ENCODE data around the gene MAP4K4.
"Not testable (repeated sequence)": the region's sequence is repeated elsewhere in the genome, so short reads cannot be mapped to it uniquely, and the experiment has no call there.

The MAP4K4 gene

DNA sequence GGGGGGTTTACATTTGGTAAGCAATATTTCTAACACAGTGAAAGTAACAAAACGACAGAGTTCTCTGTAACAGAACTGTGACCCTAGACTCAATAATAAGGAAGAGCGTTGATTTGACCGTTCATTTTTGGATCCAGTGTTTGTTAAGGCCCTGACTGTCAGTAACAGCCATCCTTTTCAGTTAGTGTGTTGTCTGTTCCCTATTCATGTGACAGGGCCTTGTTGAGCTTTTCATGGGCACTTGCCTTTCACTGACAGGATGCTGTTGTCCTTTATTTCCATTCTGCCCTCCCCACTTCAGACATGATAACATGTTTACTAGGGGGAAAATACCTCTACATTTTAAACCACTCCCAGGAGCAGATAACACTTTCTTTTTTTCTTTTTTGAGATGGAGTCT, 45.8 kb downstream of the MAP4K4 start:
- DNase-seq (ENCODE audit: low read depth): no peak

- no peak for DNase-seq (ENCODE audit: low read depth)
Measured at GRCh38 chr2:101744832-101745231, 47.3 kb downstream of the MAP4K4 start.

GRCh38 chr2:101745711-101746694, 48.5 kb downstream of the MAP4K4 start:
- no peak for DNase-seq (ENCODE audit: low read depth)

DNA sequence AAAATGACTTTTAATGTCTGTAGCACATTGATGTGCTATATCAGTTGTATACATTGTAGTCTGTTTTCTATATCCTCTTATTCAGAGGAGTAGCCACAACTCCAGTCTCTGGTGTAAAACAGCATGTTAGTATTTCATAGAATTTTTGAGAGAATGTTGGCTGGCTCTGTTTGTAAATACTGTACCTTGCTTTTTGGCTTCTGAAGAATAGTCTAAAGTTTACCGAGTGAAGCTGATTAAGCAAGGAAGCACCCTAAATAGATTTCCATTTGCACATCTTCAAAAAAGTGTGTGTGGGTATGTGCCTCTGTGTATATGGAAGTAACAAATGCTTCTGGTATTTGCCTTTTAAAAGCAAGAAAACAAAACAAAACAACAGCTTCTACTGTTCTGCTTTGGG, 50.5 kb downstream of the MAP4K4 start:
- no peak for DNase-seq (ENCODE audit: low read depth)

GRCh38 chr2:101748462-101748861, 51.0 kb downstream of the MAP4K4 start:
- DNase-seq (ENCODE audit: low read depth): not testable (repeated sequence)

DNA sequence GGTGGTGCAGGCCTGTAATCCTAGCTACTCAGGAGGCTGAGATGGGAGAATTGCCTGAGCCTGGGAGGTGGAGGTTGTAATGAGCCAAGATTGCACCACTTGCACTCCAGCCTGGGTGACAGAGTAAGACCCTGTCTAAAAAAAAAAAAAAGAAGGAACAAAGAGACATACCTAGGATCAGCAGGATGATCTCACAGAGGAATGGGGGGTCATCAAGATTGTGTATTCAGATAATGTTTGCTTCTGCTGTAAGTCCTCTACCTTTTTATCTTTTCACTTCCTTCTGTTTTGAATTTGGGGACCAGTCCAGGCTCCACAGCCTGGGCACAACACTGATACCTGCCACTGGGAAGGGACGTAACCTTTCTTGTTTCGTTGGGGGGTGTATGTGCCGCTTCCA, 53.2 kb downstream of the MAP4K4 start:
- DNase-seq (ENCODE audit: low read depth): no peak

DNA sequence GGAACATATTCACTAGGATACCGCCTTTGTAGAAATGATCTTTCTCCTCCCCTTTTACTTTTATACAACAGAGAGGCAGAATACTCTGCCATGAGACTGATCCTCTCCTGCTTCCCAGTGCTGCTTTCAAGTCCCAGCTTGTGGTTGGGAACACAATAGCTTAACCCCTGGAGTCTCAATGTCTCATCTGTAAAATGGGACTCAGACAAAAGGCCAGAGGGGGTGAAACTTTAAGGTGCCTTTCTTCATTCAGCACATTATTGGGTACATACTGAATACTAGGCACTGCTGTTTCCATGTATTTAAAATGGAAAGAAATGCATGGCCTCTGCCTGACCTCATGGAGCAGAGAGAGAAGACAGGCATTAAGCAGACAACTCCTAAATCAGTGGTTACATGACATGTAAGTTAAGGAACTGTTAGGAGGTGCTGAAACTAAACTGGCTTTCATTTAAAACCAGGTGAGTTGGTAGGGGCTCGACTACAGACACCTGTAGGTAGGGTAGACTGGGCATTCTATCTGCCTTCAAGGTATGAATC, 53.8 kb downstream of the MAP4K4 start:
- no peak for DNase-seq (ENCODE audit: low read depth)

DNA sequence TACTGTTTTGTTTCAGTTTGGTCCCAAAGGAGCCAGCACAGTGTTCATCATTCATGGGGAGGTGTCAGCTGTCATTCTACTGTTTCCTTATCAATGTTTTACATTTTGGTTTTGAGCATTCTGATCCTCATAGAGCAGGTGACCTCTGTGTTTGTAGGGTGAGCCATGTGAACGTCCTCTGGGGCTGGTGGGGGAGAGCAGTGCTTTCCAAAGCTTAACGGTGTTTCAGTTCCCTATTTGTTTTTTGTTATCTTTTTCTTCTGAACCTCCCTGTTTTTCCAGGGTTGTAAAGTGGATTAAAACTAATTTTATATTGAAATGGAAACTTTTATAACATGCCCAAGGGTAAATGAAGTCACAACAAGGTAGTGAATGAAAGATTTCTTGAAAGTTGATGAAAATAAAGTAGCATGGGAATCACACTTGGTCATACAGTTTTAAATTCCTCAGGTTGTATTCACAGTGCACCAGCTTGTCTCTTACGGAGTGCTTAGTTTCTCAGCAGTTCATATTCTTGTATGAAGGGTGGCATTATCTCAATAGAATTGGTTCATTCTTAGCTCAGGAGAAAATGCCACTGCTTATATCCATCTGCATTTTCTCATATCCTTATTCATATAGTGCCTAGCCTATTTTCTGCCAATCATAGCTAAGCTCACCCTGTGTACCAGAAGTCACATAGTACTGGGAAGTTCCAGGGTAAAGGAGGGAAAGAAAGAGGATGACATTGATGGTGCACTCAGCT, 54.5 kb downstream of the MAP4K4 start:
- no peak for DNase-seq (ENCODE audit: low read depth)

- no peak for DNase-seq (ENCODE audit: low read depth)
Measured at GRCh38 chr2:101752716-101753616, 55.5 kb downstream of the MAP4K4 start.

- no peak for DNase-seq (ENCODE audit: low read depth)
Measured at GRCh38 chr2:101753720-101754490, 56.4 kb downstream of the MAP4K4 start.

DNA sequence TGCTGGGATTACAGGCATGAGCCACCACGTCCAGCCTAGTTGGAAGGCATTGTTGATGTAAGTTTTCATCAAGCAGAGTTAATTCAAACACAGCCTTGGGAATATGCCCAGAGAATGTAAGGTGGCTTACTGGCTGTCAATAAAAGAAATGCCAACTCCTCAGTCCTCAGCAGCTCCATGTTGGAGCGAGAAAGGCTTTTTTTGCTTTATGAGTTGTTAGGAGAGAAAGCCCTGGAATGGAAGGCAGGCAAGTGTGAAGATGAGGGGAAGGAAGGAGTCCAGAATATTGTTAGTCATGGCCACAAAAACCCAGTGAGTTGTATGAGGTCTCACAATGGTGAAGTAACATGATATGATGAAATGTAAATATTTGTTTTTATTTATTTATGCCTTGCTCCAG, 57.1 kb downstream of the MAP4K4 start:
- DNase-seq (ENCODE audit: low read depth): no peak

DNA sequence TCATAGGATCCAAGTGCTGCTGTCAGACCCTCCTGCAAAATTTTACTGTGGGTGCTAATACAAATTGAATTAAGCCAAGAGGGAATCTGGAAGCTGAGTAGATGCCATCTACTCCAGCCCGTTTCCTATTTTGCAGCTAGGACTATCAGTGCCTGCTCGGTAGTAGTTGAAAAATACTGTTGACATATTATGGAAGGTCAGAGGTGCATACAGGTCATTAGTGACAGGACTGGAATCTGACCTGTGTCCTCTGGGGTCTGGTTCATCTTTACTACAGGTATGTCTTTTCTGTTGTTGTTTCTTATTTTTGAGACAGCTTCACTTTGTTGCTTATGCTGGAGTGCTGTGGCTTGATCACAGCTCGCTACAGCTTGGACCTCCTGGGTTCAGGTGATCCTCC, 58.8 kb downstream of the MAP4K4 start:
- DNase-seq (ENCODE audit: low read depth): no peak

GRCh38 chr2:101758001-101758400, 60.5 kb downstream of the MAP4K4 start:
- no peak for DNase-seq (ENCODE audit: low read depth)

- DNase-seq (ENCODE audit: low read depth): no peak
Measured at GRCh38 chr2:101759162-101759561, 61.7 kb downstream of the MAP4K4 start.

- no peak for DNase-seq (ENCODE audit: low read depth)
Measured at GRCh38 chr2:101762451-101763171, 65.1 kb downstream of the MAP4K4 start.

- no peak for DNase-seq (ENCODE audit: low read depth)
Measured at GRCh38 chr2:101763496-101764333, 66.2 kb downstream of the MAP4K4 start.

DNA sequence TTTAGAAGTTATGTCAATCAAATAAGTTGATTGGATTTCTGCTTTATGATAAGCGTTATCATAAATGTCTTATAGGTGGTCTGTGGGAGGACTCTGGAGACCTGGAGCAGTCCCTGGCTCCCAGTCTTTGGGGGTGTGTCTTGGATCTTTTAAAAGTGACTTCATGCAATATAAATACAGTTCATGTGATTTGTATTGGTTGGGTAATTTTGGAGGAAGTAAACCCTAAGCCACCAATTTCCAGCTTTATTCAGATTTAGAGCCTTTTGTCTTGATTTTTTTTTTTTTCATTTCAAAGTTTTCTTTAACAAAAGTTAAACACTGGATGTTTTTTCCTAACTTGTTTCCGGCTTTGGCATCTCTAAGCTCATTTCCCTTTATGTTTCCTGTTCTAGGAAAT, 68.8 kb downstream of the MAP4K4 start:
- DNase-seq (ENCODE audit: low read depth): no peak

DNA sequence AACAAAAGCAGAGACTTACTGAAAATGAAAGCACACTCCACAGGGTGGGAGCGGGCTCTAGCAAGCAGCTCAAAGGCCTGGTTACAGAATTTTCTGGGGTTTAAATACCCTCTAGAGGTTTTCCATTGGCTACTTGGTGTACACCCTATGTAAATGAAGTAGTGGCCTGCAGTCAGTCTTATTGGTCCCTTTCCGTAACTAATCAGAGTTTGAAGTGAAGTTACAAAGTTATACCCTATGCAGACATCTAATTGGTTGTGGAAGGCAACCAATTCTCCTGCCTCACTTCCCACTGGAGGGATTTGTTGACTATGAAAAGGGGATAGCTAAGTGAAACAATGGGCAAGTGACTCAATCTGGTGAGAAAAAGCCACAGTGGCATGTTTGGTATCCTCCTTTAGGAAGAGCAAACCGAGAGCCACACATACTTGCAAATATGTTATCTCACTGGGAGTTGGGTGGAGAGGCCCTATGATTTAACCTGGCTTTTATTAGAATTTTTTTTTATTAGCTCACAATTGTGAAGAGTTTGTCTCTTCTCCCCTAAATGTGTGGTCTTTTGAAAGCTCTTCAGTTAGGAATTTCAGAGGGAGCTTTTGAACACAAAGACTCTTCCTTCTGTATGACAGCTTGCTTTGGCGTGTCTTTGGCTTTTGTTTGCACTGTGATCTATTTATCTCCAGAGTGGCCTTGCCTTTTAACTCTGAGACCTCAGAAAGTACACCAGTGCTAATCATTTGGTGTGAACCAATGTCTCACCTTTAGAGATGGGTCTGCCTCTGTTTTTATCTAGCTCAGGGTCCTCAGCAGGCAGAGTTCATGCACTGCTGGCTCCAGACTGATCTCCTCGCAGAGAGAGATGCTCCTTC, 69.6 kb downstream of the MAP4K4 start:
- DNase-seq (ENCODE audit: low read depth): no peak
